Measurements from ENCODE around the gene CHRNA1. TPM values are rescaled to one million over a fixed set of nuclear protein-coding genes. Genes with fewer than 3 reads are reported as not detected.

The CHRNA1 gene
- 0.04 TPM in 1 of 2 replicates, not detected in the other for polyA plus RNA-seq (2013)

DNA sequence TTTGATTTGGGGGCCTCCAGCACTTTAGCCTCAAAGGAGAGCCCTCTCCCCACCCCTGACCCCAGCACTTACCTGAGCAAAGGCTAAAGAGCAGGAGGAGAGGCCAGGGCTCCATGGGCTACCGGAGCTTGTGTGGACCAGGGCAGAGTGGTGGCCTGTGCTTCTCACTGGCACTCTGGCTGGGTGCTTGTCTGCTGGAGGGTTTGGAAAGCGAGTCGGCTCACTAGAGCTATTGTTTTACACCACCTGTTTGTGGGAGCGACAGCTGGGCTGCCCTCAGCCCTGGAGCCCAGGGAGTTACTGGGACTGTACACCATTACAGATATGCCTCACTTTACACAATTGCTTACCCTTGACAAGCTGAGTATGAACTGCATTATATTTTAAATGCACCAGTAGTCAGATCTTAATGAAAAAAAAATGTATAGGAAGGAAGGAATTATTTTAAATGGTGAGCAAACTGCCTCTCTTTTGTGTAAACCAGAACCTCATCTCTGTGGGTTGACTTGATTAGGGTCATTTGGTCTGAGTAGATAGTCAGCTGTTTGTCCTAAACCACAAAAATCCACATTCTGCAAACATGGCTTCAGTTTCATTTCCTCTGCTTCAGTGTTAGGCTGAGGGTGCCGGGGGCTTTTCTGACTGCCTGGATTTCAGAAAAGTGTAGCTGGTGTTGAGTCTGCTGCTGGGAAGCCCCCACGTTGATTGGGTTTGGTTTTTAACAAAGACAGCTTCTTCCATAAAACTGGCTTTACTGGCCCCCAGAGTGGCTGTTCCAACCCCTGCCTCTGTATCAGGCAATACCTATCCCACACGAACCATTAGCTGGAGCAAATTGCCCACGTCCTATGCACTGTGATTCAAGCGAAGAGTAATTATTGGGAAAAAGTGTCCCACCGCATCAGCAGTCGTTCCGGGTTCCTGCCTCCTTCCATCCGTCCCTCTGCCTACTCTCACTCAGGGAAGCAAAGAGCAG, at the start of gene CHRNA1:
CHRNA1 (minus strand) TSS at position 193 of the 976 bp plus-strand sequence; CDS start at position 115, 78 bp downstream.
- Histone ChIP-seq H2BK12ac (ENCODE audit: low read length) (peak within 1 kb of the TSS; percentile 21), H3K27me3 (ENCODE audit: insufficient read depth, low read length) (no peaks in the 10 kb centered on the region), H3K18ac (ENCODE audit: low read length) (no peak within 1 kb of the TSS), H3K9ac (ENCODE audit: low read length) (no peak within 1 kb of the TSS), H4K8ac (ENCODE audit: low read depth, low read length) (no peak within 1 kb of the TSS), H3K79me1 (ENCODE audit: low read length) (no peaks in the 10 kb centered on the region), H4K91ac (ENCODE audit: low read depth, low read length) (no peak within 1 kb of the TSS), H2AK5ac (ENCODE audit: low read length) (no peak within 1 kb of the TSS), H3K27ac (ENCODE audit: low read depth, low read length) (no peak within 1 kb of the TSS), H3K79me2 (ENCODE audit: control insufficient read depth, insufficient read depth, low read length, poor library complexity) (no peaks in the 10 kb centered on the region), H3K4me2 (ENCODE audit: low read length) (no peak within 1 kb of the TSS), H3K9me3 (ENCODE audit: insufficient read depth, low read depth, low read length) (no peaks in the 10 kb centered on the region), H3K4me1 (ENCODE audit: control insufficient read depth in 1 of 2, insufficient read depth in 2 of 2, low read length in 2 of 2) (peaks cover 5 to 11% of the 10 kb centered on the region in 2 experiments), H3K14ac (ENCODE audit: low read length) (no peak within 1 kb of the TSS), H4K12ac (ENCODE audit: low read depth, low read length) (no peak within 1 kb of the TSS), H2BK5ac (ENCODE audit: low read depth, low read length, poor library complexity) (no peak within 1 kb of the TSS), H3K4me3 (ENCODE audit: low read depth, low read length) (no peak within 1 kb of the TSS), H3K36me3 (ENCODE audit: control insufficient read depth in 1 of 2, insufficient read depth in 2 of 2, low read length in 2 of 2) (no peaks in the 10 kb centered on the region), H3K23ac (ENCODE audit: low read length) (no peak within 1 kb of the TSS), H3K4ac (ENCODE audit: low read depth, low read length) (no peak within 1 kb of the TSS), H2BK120ac (ENCODE audit: insufficient read depth, low read length, poor library complexity) (no peak within 1 kb of the TSS), H2AFZ (ENCODE audit: insufficient read depth, low read length, poor library complexity) (no peak within 1 kb of the TSS)
- DNase-seq = no peak
- no CpG with 5 or more reads among the region's 13 CpGs for WGBS (ENCODE audit: extremely low coverage, insufficient coverage, insufficient read length)

DNA sequence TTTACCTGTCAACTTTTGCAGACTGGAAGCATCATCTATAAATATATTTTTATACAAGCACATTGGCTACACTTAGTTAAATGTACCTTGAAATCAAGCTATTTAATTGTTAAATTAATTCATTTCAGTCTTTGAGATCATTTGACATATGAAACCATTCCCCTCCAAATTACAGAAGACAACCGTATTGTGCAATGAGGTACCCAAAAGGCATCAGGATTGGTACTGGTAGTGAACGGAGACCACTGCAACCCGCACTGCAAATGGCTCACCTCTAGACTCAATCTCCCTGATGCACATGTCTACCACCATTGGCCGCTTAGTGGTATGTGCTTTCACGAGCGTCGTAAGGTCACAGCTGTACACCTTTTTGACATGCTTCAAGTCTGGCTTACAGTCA, 47.8 kb upstream of the CHRNA1 start:
- H2BK12ac ChIP-seq (ENCODE audit: low read length) = no peak overlapping the region
- H3K27me3 ChIP-seq (ENCODE audit: insufficient read depth, low read length) = no peaks in the 10 kb centered on the region
- H3K18ac ChIP-seq (ENCODE audit: low read length) = no peak overlapping the region
- H3K27ac ChIP-seq (ENCODE audit: low read depth, low read length) = no peak overlapping the region
- H2AK5ac ChIP-seq (ENCODE audit: low read length) = no peak overlapping the region
- no peak overlapping the region for H4K8ac ChIP-seq (ENCODE audit: low read depth, low read length)
- no peaks in the 10 kb centered on the region for H3K9me3 ChIP-seq (ENCODE audit: insufficient read depth, low read depth, low read length)
- H4K12ac ChIP-seq (ENCODE audit: low read depth, low read length) = no peak overlapping the region
- no peak for DNase-seq
- H3K9ac ChIP-seq (ENCODE audit: low read length) = no peak overlapping the region
- no peak overlapping the region for H3K4me3 ChIP-seq (ENCODE audit: low read depth, low read length)
- H3K79me1 ChIP-seq (ENCODE audit: low read length) = no peaks in the 10 kb centered on the region
- no peak overlapping the region for H4K91ac ChIP-seq (ENCODE audit: low read depth, low read length)
- H3K79me2 ChIP-seq (ENCODE audit: control insufficient read depth, insufficient read depth, low read length, poor library complexity) = no peaks in the 10 kb centered on the region
- no peaks in the 10 kb centered on the region for H3K4me1 ChIP-seq (ENCODE audit: control insufficient read depth in 1 of 2, insufficient read depth in 2 of 2, low read length in 2 of 2)
- no peak overlapping the region for H3K23ac ChIP-seq (ENCODE audit: low read length)
- WGBS (ENCODE audit: extremely low coverage, insufficient coverage, insufficient read length) = no CpG with 5 or more reads among the region's 7 CpGs
- no peak overlapping the region for H3K4ac ChIP-seq (ENCODE audit: low read depth, low read length)
- H2BK5ac ChIP-seq (ENCODE audit: low read depth, low read length, poor library complexity) = no peak overlapping the region
- H2AFZ ChIP-seq (ENCODE audit: insufficient read depth, low read length, poor library complexity) = no peak overlapping the region
- no peak overlapping the region for H3K14ac ChIP-seq (ENCODE audit: low read length)
- peaks cover 1 to 2% of the 10 kb centered on the region in 2 experiments for H3K36me3 ChIP-seq (ENCODE audit: control insufficient read depth in 1 of 2, insufficient read depth in 2 of 2, low read length in 2 of 2)
- H3K4me2 ChIP-seq (ENCODE audit: low read length) = no peak overlapping the region
- H2BK120ac ChIP-seq (ENCODE audit: insufficient read depth, low read length, poor library complexity) = no peak overlapping the region

DNA sequence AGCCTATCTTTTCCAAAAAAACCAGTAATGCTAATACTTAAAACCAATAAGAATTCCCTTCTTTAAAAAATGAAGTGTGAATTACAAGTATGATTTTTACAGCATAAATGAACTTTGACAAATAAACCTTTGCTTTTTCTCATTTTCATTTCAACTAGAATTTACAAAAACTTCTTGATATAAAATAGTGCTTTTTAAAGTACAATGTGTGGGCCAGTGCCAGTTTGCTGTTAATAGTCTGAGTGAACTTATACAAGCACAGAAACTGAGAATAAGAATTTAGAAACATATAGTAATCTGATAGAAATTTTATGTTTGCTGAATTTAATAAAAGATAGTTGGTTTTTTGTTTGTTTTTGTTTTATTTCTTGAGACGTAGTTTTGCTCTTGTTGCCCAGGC, 43.7 kb upstream of the CHRNA1 start:
- H2BK12ac ChIP-seq (ENCODE audit: low read length) = no peak overlapping the region
- no peak overlapping the region for H3K9ac ChIP-seq (ENCODE audit: low read length)
- H3K9me3 ChIP-seq (ENCODE audit: insufficient read depth, low read depth, low read length) = no peaks in the 10 kb centered on the region
- peaks cover 2% of the 10 kb centered on the region in 2 experiments for H3K36me3 ChIP-seq (ENCODE audit: control insufficient read depth in 1 of 2, insufficient read depth in 2 of 2, low read length in 2 of 2)
- H3K4ac ChIP-seq (ENCODE audit: low read depth, low read length) = no peak overlapping the region
- H2BK120ac ChIP-seq (ENCODE audit: insufficient read depth, low read length, poor library complexity) = no peak overlapping the region
- no peak overlapping the region for H4K91ac ChIP-seq (ENCODE audit: low read depth, low read length)
- no peak overlapping the region for H3K4me3 ChIP-seq (ENCODE audit: low read depth, low read length)
- no peak overlapping the region for H4K8ac ChIP-seq (ENCODE audit: low read depth, low read length)
- H3K14ac ChIP-seq (ENCODE audit: low read length) = no peak overlapping the region
- H4K12ac ChIP-seq (ENCODE audit: low read depth, low read length) = no peak overlapping the region
- H3K4me1 ChIP-seq (ENCODE audit: control insufficient read depth in 1 of 2, insufficient read depth in 2 of 2, low read length in 2 of 2) = no peaks in the 10 kb centered on the region
- no peak overlapping the region for H3K27ac ChIP-seq (ENCODE audit: low read depth, low read length)
- no peak overlapping the region for H3K18ac ChIP-seq (ENCODE audit: low read length)
- H2BK5ac ChIP-seq (ENCODE audit: low read depth, low read length, poor library complexity) = no peak overlapping the region
- no peak overlapping the region for H3K23ac ChIP-seq (ENCODE audit: low read length)
- no peaks in the 10 kb centered on the region for H3K27me3 ChIP-seq (ENCODE audit: insufficient read depth, low read length)
- H2AK5ac ChIP-seq (ENCODE audit: low read length) = no peak overlapping the region
- H2AFZ ChIP-seq (ENCODE audit: insufficient read depth, low read length, poor library complexity) = no peak overlapping the region
- H3K4me2 ChIP-seq (ENCODE audit: low read length) = no peak overlapping the region
- no peaks in the 10 kb centered on the region for H3K79me1 ChIP-seq (ENCODE audit: low read length)
- H3K79me2 ChIP-seq (ENCODE audit: control insufficient read depth, insufficient read depth, low read length, poor library complexity) = no peaks in the 10 kb centered on the region
- no CpG with 5 or more reads among the region's 1 CpG for WGBS (ENCODE audit: extremely low coverage, insufficient coverage, insufficient read length)
- no peak for DNase-seq

DNA sequence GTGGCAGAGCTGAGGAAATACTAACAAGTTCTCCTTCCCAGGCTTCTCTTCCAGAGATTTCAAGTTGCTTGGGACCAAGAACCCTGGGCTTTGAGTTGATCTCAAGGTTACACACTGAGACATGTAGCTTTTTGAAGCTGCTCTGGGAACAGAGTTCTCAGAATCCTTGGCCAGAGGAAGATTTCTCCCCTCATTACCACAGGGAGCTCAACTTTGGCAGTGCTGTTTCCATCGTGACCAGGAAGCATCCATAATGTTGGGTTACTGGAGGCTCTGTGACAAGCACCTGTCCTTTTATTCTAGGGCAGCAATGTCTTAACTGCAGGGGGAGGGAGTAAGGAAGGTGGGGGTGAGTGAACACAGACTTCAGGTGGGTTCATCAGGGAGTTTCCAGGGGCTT, 41.5 kb upstream of the CHRNA1 start:
- H3K27ac ChIP-seq (ENCODE audit: low read depth, low read length) = no peak overlapping the region
- no peak overlapping the region for H3K9ac ChIP-seq (ENCODE audit: low read length)
- H4K12ac ChIP-seq (ENCODE audit: low read depth, low read length) = no peak overlapping the region
- H4K8ac ChIP-seq (ENCODE audit: low read depth, low read length) = no peak overlapping the region
- H2BK5ac ChIP-seq (ENCODE audit: low read depth, low read length, poor library complexity) = no peak overlapping the region
- H3K18ac ChIP-seq (ENCODE audit: low read length) = no peak overlapping the region
- no peak overlapping the region for H2AFZ ChIP-seq (ENCODE audit: insufficient read depth, low read length, poor library complexity)
- H2AK5ac ChIP-seq (ENCODE audit: low read length) = no peak overlapping the region
- no peak overlapping the region for H3K4me3 ChIP-seq (ENCODE audit: low read depth, low read length)
- H3K36me3 ChIP-seq (ENCODE audit: control insufficient read depth in 1 of 2, insufficient read depth in 2 of 2, low read length in 2 of 2) = peaks cover under 1 to 2% of the 10 kb centered on the region in 2 experiments
- peaks cover 0 to 2% of the 10 kb centered on the region in 2 experiments for H3K4me1 ChIP-seq (ENCODE audit: control insufficient read depth in 1 of 2, insufficient read depth in 2 of 2, low read length in 2 of 2)
- no peaks in the 10 kb centered on the region for H3K9me3 ChIP-seq (ENCODE audit: insufficient read depth, low read depth, low read length)
- no peak overlapping the region for H3K4ac ChIP-seq (ENCODE audit: low read depth, low read length)
- no peak overlapping the region for H2BK120ac ChIP-seq (ENCODE audit: insufficient read depth, low read length, poor library complexity)
- no peaks in the 10 kb centered on the region for H3K79me2 ChIP-seq (ENCODE audit: control insufficient read depth, insufficient read depth, low read length, poor library complexity)
- no peaks in the 10 kb centered on the region for H3K79me1 ChIP-seq (ENCODE audit: low read length)
- no peak overlapping the region for H3K4me2 ChIP-seq (ENCODE audit: low read length)
- no peak for DNase-seq
- no peak overlapping the region for H3K23ac ChIP-seq (ENCODE audit: low read length)
- H2BK12ac ChIP-seq (ENCODE audit: low read length) = no peak overlapping the region
- no CpG with 5 or more reads among the region's 1 CpG for WGBS (ENCODE audit: extremely low coverage, insufficient coverage, insufficient read length)
- H3K27me3 ChIP-seq (ENCODE audit: insufficient read depth, low read length) = no peaks in the 10 kb centered on the region
- H4K91ac ChIP-seq (ENCODE audit: low read depth, low read length) = no peak overlapping the region
- H3K14ac ChIP-seq (ENCODE audit: low read length) = no peak overlapping the region
